HUES64 (cell line): ENCODE results near the gene FIGNL2.

ENCODE experiments used
- H3K27ac ChIP-seq: 2 replicates; pipeline ENCODE4 v1.7.0; 2013; ENCODE audit warnings: low read depth, low read length, inconsistent platforms
- H3K27me3 ChIP-seq: 2 replicates; pipeline ENCODE4 v1.6.1; 2013; ENCODE audit warnings: mild to moderate bottlenecking, low read length; ENCODE audit not compliant: insufficient read depth
- H3K36me3 ChIP-seq: 2 replicates; pipeline ENCODE4 v1.6.1; 2013; ENCODE audit warnings: mild to moderate bottlenecking, low read length; ENCODE audit not compliant: insufficient read depth
- H3K4me1 ChIP-seq: 2 replicates; pipeline ENCODE4 v1.6.1; 2013; ENCODE audit warnings: mild to moderate bottlenecking, low read length, moderate library complexity; ENCODE audit not compliant: insufficient read depth
- H3K4me3 ChIP-seq: 2 replicates; pipeline ENCODE4 v1.5.1; 2013; ENCODE audit warnings: mild to moderate bottlenecking, low read length, moderate library complexity
- H3K9ac ChIP-seq: 2 replicates; pipeline ENCODE4 v1.6.1; 2013; ENCODE audit warnings: mild to moderate bottlenecking, low read depth, low read length
- H3K9me3 ChIP-seq: 2 replicates; pipeline ENCODE4 v1.6.1; 2013; ENCODE audit warnings: low read depth, low read length; ENCODE audit not compliant: insufficient read depth
- WGBS: fragments of 150-250, 120-280 bp; methylation state at CpG from one replicate; pipeline ENCODE4 v1.1.7; 2013; ENCODE audit warnings: missing lambda C conversion rate; 5-methylcytosine and 5-hydroxymethylcytosine counted together

The FIGNL2 gene

DNA sequence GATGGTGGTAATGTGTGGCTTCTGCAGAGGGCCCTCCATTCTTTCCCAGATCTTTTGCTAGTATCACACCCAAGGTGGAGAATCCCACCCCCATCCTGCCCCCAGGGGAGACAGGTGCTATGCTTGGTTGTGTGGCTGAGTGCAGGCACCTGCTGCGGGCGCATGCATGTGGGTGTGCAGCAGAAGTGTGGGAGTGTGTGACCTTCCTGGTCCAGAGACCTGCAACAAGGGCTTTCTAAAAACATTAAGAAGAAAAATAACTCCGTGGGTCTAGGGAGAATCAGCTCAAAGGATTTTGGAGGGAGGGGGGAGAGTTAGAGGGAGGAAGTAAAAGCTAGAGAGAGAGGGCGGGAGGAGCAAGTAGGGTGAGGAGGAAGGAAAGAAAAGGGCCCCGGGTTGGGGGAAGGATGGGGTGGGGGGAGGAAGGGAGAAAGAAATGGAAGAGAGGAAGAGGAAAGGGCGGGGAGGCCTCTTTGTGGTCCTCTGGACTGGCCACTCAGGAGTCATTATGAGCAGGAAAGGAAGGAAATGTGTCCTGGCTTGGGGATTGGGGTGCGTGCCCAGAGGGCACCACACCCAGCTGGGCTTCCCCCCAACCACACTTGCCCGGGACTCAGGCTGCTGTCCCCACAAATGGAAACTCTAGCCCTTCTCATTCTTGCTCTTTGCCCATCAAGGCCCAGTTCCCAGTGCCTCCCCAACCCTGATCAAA is 3.1 kb upstream of the FIGNL2 start:
- H3K27me3 ChIP-seq, result peaks cover 54% of the 10 kb centered on the region
- H3K9ac ChIP-seq, result no peak overlapping the region
- H3K9me3 ChIP-seq, result no peaks in the 10 kb centered on the region
- H3K4me3 ChIP-seq, result no peak overlapping the region
- WGBS, result 71% methylated on average over 8 of the region's 8 CpGs
- no peaks in the 10 kb centered on the region for H3K36me3 ChIP-seq
- H3K4me1 ChIP-seq, result peaks cover 29% of the 10 kb centered on the region
- no peak overlapping the region for H3K27ac ChIP-seq

GRCh38 chr12:51850965-51851299 is 2.4 kb upstream of the FIGNL2 start:
- Histone ChIP-seq H3K4me1 (peaks cover 31% of the 10 kb centered on the region), H3K4me3 (no peak overlapping the region), H3K36me3 (no peaks in the 10 kb centered on the region), H3K27ac (no peak overlapping the region), H3K9ac (no peak overlapping the region), H3K9me3 (no peaks in the 10 kb centered on the region), H3K27me3 (peaks cover 60% of the 10 kb centered on the region)
- 81% methylated on average over 4 of the region's 4 CpGs for WGBS

DNA sequence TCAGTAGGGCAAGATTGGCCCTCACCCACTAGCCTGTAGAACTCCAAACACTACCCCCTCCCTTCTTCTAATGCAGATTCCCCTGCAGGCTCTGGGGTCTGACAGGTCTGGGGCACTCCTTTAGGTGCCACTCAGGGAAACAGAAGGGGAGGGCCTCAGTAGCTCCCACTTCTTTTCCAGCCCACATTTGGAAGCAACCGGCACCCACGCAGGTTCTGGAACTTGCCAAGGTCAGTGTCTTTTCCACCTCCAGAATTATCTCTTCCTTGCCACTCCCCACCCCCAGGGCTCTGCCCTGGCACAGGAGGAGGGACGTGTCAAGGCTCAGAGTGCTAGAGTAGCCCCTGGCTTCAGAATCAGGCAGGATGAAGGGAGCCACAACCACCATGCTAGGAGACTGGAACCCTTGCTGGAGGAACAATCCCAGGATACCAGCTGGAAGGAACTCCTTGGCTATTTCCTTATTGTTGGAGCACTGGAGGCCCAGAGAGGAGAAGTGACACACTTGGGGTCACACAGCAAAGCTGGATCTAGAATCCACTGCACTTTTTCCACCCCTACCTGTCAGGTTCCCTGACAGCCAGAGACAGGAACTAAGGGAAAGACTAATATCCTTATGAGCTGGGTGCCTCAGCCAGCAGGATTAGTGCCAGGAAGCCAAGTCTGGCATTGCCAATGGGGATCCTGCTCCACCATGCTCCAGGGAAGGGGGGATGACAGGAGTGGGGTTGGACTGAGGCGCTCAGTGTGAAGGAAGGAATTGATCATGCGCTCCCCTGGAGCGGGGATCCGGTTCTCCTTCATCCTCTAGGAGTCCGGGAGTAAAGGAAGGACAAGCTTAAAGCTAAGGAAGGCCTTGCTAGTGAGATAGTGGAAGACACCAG is 1.8 kb upstream of the FIGNL2 start:
- Histone ChIP-seq H3K36me3 (no peaks in the 10 kb centered on the region), H3K4me1 (peaks cover 34% of the 10 kb centered on the region), H3K9ac (no peak overlapping the region), H3K4me3 (peak overlapping the region; percentile 65; the same call in 1 of the 2 replicates), H3K27ac (no peak overlapping the region), H3K9me3 (no peaks in the 10 kb centered on the region), H3K27me3 (peaks cover 61% of the 10 kb centered on the region)
- 87% methylated on average over 8 of the region's 8 CpGs for WGBS

- Histone ChIP-seq H3K4me3 (peak overlapping the region; percentile 65), H3K9ac (peak overlapping the region; percentile 58), H3K4me1 (peaks cover 39% of the 10 kb centered on the region), H3K9me3 (no peaks in the 10 kb centered on the region), H3K27ac (peak overlapping the region; percentile 76), H3K36me3 (peaks cover 4% of the 10 kb centered on the region; the same call in 1 of the 2 replicates), H3K27me3 (peaks cover 56% of the 10 kb centered on the region)
- 4% methylated on average over 47 of the region's 57 CpGs for WGBS
These were observed 570 bp upstream of the FIGNL2 start for GRCh38 chr12:51848841-51849735.

DNA sequence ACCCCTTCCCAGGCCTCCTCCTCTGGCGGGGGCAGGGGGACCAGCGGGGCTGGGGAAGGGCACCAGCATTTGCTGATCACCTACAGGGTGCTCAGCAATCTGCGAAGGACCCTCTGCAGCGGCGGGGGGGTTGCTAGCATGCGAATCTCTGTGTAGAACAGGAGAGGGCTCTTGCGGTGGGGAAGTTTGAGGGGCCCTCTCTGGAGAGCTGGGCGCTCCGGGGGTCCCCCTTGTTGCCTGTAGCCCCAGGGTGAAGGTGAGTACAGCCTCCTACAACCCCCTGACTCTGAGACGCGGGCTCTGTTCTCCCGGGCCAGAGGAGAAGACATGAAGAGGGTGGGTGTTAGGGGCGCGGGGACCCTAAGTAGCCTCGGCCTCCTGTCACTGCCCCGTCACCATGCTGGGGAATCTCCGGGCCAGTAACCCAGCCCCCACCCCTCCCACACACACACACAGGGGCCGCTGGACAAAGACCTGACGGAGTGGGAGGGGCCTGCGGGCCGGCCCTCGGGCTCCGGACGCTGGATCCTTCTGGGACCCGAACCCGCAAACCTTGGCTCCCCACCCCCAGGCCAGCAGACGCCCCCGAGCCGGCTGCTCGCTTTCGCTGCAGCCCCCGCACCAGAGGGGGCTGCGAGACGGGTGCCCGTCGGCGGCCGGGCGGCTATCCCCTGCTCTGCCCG is 734 bp downstream of the FIGNL2 start:
- peaks cover 4% of the 10 kb centered on the region; the same call in 1 of the 2 replicates for H3K36me3 ChIP-seq
- H3K9ac ChIP-seq, result peak overlapping the region; percentile 40; the same call in 1 of the 2 replicates
- peak overlapping the region; percentile 55; the same call in 1 of the 2 replicates for H3K27ac ChIP-seq
- H3K27me3 ChIP-seq, result peaks cover 48% of the 10 kb centered on the region
- under 1% methylated on average over 40 of the region's 40 CpGs for WGBS
- H3K4me1 ChIP-seq, result peaks cover 36% of the 10 kb centered on the region
- no peaks in the 10 kb centered on the region for H3K9me3 ChIP-seq
- peak overlapping the region; percentile 85 for H3K4me3 ChIP-seq

DNA sequence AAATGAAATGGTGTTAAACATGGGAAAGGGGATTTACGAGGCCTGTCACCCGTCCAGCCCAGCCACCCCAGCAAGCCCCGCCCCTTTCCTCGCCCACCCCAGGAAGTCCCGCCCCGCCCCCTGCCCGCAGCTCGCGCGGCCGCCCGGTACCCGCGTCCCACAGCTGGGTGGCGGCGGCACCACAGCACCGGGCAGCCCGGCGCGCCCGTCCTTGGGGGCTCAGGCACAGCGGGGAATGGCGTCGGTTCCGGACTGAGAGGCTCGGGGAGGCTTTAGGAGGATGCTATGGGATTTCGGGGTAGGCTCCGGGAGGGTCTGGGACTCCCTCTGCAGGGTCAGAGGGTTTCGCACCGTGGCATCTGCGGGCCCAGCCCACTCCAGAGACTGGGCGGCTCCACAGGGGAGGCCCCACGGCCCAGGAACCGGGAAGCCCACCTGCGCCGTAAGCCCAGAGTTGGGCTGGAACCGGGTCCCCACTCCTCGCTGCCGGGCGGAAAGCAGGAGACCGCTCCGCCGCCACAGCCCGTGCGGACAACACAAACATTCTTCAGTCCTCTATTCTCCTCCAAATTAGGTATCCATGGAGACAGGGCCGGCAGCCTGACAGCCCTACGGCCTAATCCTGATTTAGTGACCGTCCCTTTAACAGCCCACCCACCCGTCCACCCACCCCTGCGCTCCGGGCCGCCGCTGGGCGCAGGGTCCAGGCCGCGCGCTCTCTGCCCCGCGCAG is 1.4 kb downstream of the FIGNL2 start:
- peaks cover 4% of the 10 kb centered on the region; the same call in 1 of the 2 replicates for H3K36me3 ChIP-seq
- H3K4me1 ChIP-seq, result peaks cover 32% of the 10 kb centered on the region
- H3K27me3 ChIP-seq, result peaks cover 41% of the 10 kb centered on the region
- H3K4me3 ChIP-seq, result peak overlapping the region; percentile 85
- under 1% methylated on average over 59 of the region's 59 CpGs for WGBS
- peak overlapping the region; percentile 55; the same call in 1 of the 2 replicates for H3K27ac ChIP-seq
- 0 out of 2 replicates have a peak overlapping the region, but pooled peaks have one; percentile 21 for H3K9ac ChIP-seq
- no peaks in the 10 kb centered on the region for H3K9me3 ChIP-seq

GRCh38 chr12:51846271-51846691 is 2.2 kb downstream of the FIGNL2 start:
- Histone ChIP-seq H3K9me3 (no peaks in the 10 kb centered on the region), H3K9ac (no peak overlapping the region), H3K4me3 (peak overlapping the region; percentile 85), H3K27me3 (peaks cover 33% of the 10 kb centered on the region), H3K36me3 (peaks cover 4% of the 10 kb centered on the region; the same call in 1 of the 2 replicates), H3K27ac (no peak overlapping the region), H3K4me1 (peaks cover 37% of the 10 kb centered on the region)
- WGBS, result 52% methylated on average over 15 of the region's 15 CpGs

- peaks cover 4% of the 10 kb centered on the region; the same call in 1 of the 2 replicates for H3K36me3 ChIP-seq
- no peak overlapping the region for H3K27ac ChIP-seq
- H3K27me3 ChIP-seq, result peaks cover 25% of the 10 kb centered on the region
- H3K4me3 ChIP-seq, result no peak overlapping the region
- H3K4me1 ChIP-seq, result peaks cover 43% of the 10 kb centered on the region
- WGBS, result 75% methylated on average over 7 of the region's 7 CpGs
- no peaks in the 10 kb centered on the region for H3K9me3 ChIP-seq
- no peak overlapping the region for H3K9ac ChIP-seq
These were observed 3.0 kb downstream of the FIGNL2 start for GRCh38 chr12:51845482-51845881.

GRCh38 chr12:51844854-51845253 is 3.7 kb downstream of the FIGNL2 start:
- H3K9ac ChIP-seq, result no peak overlapping the region
- 90% methylated on average over 4 of the region's 4 CpGs for WGBS
- no peak overlapping the region for H3K4me3 ChIP-seq
- no peak overlapping the region for H3K27ac ChIP-seq
- peaks cover 4% of the 10 kb centered on the region; the same call in 1 of the 2 replicates for H3K36me3 ChIP-seq
- H3K9me3 ChIP-seq, result no peaks in the 10 kb centered on the region
- H3K27me3 ChIP-seq, result peaks cover 19% of the 10 kb centered on the region
- peaks cover 40% of the 10 kb centered on the region for H3K4me1 ChIP-seq

DNA sequence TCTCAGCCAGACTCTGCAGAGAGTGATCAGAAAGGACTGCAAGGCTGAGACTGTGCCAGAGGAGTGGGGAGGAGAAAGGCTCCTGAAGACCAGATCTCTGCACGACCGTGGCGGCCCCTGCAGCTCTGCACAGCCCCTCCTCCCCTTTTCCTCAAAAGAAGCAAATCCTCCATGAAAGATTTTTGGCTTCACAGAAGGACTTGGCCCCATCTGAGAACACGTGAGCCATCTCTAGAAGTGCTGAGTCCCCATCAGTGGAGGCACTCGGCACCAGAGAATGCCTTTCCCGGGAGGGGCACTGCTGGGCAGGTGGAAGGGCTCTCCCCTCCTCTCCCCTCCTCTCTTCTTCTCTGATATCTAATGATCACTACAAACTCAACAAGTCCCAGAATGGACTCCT is 6.8 kb downstream of the FIGNL2 start:
- Histone ChIP-seq H3K4me3 (no peak overlapping the region), H3K4me1 (peaks cover 61% of the 10 kb centered on the region), H3K27me3 (peaks cover 8% of the 10 kb centered on the region), H3K27ac (no peak overlapping the region), H3K9ac (no peak overlapping the region), H3K36me3 (peaks cover 4% of the 10 kb centered on the region; the same call in 1 of the 2 replicates), H3K9me3 (no peaks in the 10 kb centered on the region)
- WGBS, result 55% methylated on average over 6 of the region's 6 CpGs
